Amniotic epithelial cell (primary cell): ENCODE data around the gene ERGIC3.
A peak's percentile ranks its signal among the peaks of the same experiment; 100 is the strongest.
"Not testable (repeated sequence)": the region's sequence is repeated elsewhere in the genome, so short reads cannot be mapped to it uniquely, and the experiment has no call there.

ENCODE experiments used
- DNase-seq: peaks from one replicate; pipeline ENCODE4 v3.0.0-alpha.2; 2010; ENCODE audit warnings: low read depth

Gene ERGIC3

DNA sequence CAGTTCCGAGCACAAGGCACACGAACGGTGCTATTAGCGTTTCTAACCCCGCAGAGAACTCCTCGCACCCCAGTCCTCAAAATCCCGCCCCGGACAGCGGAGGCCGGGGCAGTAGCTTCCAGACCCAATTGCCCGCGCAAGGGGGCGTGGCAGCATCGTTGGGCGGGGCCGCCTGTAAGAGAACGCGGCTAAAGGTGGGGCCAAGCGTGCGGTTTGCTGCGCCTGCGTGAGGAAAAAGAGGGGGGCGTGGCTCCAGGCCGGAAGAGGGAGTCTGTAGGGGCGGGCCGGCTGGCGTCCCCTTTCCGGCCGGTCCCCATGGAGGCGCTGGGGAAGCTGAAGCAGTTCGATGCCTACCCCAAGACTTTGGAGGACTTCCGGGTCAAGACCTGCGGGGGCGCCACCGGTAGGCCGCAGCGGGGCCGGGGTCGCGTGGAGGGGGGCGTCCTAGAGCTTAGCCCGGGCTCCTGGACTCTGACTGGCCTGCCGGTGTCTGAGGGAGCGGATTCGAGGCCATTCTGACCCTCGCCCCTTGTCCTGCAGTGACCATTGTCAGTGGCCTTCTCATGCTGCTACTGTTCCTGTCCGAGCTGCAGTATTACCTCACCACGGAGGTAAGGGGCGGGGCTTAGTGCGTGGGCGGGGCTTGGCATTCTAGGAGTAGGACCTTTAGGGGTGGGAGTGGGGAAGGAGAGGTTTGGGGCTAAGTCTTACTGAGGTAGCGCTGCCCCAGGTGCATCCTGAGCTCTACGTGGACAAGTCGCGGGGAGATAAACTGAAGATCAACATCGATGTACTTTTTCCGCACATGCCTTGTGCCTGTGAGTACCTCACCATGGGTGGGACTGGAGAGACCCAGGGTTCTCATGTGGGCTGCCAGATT lies at the start of gene ERGIC3:
Gene ERGIC3, plus strand, starts transcription at position 296 of the 880 bp plus-strand sequence. Its CDS starts 20 bp downstream, at position 316.
- DNase-seq = peak; percentile 90

DNA sequence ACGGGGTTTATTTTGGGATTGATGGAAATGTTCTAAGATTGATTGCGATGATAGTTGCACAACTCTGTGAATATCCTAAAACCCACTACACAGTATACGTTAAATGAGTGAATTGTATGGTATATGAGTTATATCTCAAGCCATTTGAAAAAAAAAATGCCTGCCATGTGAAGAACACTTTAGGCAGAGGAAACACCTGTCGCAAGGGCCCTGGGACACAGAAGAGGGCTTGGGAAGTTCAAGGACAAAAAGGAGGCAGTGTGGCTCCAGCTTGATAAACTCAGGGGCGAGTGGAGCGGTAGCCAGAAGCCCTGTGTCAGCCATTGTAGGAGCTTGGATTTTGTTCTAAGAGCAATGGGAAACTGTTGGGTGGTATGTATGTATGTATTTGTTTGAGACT lies 49.5 kb upstream of the ERGIC3 start:
- no peak for DNase-seq

DNA sequence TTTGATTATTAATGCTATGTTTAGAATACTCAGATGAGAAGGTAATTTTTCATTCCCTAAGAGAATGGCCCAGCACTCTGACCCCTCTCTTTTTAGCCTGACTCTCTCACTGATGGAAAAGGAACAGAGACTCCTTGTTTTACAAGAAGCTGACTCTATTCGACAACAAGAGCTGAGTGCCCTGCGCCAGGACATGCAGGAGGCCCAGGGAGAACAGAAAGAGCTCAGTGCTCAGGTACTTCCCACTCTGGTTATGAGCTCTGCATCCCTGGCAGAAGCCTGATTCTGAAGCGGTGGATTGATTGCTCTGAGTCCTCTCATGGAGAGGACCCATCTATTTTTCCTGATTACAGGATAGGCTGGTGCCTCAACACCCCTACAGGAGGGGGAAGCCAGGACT lies 45.4 kb upstream of the ERGIC3 start:
- DNase-seq = no peak

DNA sequence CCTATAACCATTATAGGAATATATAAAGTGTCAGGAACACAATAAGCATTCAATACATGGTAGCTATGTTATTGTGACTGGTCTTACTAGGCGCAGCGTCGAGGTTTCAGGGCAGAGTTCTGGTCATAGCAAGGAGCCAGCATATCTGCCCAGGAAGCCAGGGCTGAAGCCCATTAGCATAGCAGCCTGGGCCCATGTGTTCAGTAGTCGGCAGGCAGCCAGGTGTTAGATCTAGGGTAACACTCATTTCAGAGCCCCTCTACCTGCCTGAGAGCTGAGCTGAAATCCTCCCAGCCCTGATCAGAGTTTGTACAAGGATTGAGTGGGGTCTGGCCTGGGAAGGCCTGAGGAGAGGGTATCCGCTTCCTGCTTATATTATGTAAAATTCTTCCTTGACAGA lies 44.6 kb upstream of the ERGIC3 start:
- DNase-seq = no peak

DNA sequence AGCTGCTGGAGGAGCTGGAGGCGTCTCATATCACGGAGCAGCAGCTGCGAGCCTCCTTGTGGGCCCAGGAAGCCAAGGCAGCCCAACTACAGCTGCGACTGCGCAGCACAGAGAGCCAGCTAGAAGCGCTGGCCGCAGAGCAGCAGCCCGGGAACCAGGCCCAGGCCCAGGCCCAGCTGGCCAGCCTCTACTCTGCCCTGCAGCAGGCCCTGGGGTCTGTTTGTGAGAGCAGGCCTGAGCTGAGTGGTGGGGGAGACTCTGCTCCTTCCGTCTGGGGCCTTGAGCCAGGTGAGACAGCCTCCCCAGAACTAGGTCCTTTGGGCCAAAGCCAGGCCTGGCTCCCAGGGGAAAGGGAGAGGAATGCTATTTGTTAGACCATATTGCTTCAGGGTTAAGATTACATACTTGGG lies 44.1 kb upstream of the ERGIC3 start:
- no peak for DNase-seq

DNA sequence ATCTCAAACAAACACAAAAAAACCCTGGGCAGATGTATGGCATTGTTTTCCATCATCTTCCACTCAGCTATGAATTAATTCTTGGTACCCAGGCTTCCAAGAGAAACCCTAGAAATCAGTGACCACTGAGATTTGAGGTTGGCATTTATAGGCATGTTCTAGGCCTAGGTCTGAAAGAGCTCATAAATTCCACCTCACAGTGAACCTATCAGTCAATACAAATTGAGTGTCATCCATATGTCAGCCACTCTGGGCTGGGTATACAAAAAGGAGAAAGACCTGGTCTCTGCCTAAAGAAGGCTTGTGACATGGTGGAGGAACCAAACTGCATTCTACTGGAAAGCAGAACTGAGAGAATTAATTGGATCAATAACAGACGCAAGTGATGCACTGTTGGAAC lies 42.6 kb upstream of the ERGIC3 start:
- no peak for DNase-seq

DNA sequence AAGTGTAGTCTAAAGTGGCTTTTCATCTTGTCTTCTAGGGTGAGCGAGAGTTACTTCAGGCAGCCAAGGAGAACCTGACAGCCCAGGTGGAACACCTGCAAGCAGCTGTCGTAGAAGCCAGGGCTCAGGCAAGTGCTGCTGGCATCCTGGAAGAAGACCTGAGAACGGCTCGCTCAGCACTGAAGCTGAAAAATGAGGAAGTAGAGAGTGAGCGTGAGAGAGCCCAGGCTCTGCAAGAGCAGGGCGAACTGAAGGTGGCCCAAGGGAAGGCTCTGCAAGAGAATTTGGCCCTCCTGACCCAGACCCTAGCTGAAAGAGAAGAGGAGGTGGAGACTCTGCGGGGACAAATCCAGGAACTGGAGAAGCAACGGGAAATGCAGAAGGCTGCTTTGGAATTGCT lies 39.5 kb upstream of the ERGIC3 start:
- DNase-seq = no peak

DNA sequence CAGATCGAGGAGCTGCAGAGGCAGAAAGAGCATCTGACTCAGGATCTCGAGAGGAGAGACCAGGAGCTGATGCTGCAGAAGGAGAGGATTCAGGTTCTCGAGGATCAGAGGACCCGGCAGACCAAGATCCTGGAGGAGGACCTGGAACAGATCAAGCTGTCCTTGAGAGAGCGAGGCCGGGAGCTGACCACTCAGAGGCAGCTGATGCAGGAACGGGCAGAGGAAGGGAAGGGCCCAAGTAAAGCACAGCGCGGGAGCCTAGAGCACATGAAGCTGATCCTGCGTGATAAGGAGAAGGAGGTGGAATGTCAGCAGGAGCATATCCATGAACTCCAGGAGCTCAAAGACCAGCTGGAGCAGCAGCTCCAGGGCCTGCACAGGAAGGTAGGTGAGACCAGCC lies 38.6 kb upstream of the ERGIC3 start:
- no peak for DNase-seq

DNA sequence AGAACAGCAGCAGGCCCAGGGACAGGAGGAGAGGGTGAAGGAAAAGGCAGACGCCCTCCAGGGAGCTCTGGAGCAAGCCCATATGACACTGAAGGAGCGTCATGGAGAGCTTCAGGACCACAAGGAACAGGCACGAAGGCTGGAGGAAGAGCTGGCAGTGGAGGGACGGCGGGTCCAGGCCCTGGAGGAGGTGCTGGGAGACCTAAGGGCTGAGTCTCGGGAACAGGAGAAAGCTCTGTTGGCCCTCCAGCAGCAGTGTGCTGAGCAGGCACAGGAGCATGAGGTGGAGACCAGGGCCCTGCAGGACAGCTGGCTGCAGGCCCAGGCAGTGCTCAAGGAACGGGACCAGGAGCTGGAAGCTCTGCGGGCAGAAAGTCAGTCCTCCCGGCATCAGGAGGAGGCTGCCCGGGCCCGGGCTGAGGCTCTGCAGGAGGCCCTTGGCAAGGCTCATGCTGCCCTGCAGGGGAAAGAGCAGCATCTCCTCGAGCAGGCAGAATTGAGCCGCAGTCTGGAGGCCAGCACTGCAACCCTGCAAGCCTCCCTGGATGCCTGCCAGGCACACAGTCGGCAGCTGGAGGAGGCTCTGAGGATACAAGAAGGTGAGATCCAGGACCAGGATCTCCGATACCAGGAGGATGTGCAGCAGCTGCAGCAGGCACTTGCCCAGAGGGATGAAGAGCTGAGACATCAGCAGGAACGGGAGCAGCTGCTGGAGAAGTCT lies 37.9 kb upstream of the ERGIC3 start:
- no peak for DNase-seq

DNA sequence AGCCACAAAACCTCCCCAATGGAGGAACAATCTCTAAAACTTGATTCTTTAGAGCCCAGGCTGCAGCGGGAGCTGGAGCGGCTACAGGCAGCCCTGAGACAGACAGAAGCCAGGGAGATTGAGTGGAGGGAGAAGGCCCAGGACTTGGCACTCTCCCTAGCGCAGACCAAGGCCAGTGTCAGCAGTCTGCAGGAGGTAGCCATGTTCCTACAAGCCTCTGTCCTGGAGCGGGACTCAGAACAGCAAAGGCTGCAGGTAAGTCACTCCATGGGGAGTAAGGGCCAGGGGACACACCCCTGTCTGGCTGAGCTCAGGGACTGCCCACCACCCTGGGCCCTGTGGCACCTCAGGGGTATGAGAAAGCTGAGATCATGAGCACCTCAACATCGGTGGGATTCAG lies 37.1 kb upstream of the ERGIC3 start:
- no peak for DNase-seq

DNA sequence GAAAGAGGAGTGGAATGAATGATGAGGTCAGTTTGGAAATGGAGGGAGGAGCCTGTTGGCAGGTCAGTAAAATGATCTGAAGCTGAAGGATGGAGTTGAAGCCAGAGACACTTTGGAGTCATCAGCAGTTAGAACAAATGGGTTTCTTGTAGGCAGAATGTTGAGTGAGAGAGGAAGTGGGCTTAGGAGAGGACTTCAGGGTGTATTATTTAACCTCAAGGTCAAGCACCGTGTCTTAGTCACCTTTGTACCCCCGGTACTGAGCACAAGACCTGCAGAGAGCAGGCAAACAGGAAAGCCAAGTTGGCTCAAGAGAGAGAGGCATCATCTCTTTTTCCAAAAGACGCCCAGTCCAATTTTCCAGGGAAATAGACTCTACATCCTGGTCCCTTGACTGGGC lies 35.7 kb upstream of the ERGIC3 start:
- DNase-seq = no peak

DNA sequence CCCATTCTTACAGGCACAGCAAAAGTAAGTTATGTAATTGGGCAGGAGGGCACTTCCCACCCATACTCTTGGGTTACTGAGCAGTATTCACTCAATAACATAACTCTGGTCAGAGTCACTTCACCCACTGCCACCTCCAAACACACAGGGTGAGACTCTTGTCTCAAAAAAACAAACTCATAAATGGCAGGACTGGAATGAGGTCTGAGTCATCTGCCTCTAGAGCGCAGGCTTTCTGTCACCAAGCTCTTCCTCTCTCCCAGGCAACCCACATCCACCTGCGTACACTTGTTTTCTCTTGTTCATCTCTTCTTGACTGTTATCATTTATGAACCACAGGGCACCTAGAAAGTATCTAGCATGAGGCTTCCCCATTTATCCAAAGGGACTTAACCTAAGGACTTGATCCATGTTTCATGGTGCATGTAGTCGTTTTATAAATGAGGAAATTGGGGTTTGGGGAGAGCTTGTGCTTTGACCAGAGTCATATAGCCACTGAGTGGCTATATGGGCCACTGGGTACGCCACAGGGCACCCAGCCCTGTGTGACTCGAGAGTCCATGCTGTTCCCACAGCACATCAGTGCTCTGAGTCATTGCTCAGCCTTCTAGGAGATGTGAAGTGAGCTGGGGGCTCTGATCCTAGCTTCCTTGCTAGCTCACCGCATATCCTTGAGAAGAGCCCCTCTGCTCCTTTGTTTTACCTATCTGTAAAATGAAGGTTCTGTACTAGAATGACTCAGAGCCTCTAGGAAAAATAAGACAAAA lies 34.8 kb upstream of the ERGIC3 start:
- no peak for DNase-seq

DNA sequence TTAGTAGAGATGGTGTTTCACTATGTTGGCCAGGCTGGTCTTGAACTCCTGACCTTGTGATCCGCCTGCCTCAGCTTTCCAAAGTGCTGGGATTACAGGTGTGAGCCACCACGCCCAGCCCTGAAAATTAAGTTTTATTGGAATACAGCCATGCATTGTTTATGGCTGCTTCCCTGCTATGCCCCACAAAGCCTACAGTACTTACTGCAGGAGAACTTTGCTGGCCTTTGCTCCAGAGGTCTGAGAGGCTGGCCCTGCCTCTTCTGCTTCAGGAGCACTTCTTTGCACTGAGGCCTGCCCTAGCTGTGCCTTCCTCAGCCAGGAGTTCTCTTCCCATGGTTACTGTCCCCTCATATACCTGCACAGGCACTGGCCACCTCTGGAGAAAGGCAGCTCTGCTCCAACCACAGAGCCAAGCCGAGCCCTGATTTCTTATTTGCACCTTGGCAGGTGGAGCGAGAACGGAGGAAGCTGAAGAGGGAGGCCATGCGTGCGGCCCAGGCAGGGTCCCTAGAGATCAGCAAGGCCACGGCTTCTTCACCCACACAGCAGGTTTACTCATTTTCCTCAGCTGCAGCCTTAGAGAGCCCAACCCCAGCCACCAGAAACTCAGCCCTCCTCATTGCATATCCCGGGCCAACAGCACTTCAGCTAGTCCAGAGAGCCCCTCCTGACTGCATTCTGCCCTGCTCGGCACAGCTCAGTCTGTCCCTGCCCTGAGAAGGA lies 33.2 kb upstream of the ERGIC3 start:
- DNase-seq = no peak

DNA sequence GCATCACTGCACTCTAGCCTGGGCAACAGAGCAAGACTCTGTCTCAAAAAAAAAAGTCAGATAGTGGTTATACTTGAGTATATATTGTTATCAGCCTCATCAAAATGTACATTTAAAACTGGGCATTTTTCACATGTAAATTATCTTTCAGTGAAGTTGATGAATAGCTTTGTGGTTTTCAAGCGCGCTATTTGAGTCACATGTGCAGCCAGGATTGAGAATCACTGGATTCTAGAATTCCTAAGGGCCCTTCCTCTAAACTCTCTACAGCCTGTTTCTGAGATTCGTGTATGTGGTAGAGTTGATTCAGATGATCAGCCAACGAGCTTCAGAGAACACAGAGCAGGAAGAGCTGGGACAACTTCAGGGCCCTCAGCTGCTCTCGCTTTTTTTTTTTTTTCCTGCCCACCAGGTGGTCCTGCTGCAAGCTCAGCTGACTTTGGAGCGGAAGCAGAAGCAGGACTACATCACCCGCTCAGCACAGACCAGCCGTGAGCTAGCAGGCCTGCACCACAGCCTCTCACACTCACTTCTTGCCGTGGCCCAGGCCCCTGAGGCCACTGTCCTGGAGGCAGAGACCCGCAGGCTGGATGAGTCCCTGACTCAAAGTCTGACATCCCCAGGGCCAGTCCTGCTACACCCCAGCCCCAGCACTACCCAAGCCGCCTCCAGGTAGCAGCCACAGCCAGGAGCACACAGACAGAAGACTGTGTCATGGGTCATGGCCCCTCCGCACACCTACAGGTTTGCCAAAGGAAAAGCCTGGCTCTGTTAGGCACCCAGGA lies 30.7 kb upstream of the ERGIC3 start:
- DNase-seq = peak; percentile 74

DNA sequence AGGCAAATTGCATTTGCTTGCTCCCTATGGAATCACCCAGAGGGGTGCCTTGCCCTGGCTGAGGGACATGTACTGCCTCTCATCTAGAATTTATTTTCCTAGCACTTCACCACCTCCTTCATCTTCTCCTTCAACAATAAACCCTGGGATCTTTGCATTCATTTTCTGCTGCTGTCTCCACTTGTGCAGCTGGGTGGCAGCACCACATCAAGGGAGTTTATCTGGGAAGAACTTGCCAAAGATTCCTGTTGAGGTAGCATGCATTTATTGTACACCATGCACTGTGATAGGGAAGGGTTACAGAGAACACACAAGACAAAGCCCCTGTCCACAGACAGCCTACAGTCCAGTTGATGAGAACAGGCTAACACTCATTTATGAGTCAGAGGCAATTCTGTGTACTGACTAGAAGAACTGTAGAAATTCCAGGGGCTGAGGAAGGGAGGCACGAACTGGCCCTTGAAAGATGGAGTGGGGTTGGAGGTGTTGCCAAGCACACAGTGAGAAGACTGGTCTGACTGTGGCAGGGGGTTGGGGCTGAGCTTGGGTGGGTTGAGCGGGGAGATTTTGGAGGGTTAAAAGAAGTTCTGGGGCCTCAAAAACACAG lies 30.0 kb upstream of the ERGIC3 start:
- peak; percentile 69 for DNase-seq

DNA sequence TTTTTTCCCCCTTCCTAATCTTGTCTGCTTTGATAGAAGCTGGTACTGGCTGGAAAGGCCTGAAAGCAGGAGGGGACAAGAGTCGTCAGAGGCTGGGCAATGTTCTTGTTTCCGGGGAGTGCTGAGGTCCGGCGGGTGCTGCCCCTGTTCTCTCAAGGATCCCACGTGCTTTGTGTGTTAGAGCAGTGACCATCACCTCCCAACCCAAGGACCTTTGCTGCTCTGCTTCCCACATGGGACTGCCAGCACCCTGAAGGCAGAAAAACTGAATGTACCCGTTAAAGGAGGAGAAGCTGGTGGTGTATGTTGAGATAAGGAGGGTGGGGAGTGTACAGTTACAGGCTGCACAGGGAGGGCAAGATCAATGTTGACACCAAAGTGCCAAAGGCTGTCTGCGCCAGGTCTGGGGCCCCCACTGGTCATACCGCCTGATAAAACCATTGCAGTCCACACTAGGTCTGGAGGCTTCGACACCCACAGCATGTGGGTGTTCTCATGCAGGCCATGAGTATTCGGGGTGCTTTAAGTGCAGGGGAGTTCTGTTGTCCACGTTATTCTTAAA lies 27.4 kb upstream of the ERGIC3 start:
- no peak for DNase-seq

DNA sequence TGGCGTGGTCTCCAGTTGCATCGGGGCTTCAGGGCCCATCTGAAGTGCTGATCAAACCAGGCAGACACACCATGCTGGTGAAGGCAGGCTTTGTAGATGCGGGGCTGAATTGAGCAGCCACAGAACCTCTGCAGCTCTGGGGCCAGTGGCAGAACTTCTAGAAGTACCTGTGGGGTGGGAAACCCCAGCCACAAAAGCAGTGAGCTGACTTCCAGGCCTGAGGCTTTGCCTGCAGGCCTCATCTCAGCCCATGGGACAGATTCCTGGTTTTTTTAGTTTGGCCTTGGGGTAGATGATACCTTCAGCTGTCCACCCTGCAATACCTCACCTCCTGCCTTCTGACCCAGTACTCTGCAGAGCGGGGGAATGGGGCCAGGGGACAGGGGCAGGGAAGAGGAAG lies 26.5 kb upstream of the ERGIC3 start:
- no peak for DNase-seq

DNA sequence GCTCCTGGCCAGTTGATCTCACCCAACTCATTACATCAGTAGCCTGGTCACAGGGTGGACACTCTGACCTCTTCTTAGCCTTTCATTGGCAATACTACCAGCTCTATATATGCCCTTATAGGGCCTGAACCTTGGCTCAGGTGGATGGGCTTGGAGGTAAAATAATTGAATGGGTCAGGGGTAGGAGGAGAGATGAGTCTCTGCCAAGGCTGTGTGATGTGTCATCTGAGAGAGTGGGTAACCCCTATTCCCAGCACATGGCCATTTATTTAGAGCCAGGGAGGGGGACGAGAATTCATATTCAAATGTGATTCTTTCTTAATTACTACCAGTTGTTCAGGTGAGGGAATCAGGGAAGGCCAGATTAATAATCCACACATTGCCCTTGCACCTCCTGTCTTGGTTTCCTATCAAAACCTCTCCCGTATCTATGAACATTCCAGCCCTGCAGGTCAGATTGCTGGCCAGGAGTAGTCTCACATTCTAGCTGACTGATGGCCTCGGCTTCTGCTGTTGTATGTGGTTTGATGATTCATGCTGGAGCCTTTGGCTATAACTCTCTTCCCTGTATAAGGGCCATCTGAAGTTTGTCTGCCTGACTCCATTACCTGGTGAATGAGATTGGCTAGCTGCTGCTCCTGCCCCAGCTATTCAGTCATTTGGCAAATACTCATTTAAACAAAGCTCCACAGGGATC lies 25.8 kb upstream of the ERGIC3 start:
- peak; percentile 94 for DNase-seq

DNA sequence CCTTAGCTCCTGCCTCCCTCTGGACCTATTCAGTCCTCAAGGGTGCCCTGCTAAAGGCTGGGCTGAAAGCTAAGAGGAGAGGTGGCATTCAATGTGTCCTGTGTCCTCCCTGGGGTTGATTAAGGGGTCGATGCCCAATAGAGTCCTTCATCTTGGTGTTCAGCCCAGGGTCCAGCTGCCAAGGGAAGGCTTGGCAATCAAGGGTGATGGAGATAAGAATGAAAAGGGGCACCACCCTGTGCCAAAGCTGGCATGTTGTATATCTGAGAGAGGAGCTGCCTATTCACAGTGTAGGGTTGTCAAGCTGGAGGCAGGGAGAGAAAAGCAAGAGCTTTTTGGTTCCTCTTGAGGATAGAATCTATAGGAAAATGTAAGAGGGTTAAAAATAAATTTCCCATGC lies 24.8 kb upstream of the ERGIC3 start:
- no peak for DNase-seq

DNA sequence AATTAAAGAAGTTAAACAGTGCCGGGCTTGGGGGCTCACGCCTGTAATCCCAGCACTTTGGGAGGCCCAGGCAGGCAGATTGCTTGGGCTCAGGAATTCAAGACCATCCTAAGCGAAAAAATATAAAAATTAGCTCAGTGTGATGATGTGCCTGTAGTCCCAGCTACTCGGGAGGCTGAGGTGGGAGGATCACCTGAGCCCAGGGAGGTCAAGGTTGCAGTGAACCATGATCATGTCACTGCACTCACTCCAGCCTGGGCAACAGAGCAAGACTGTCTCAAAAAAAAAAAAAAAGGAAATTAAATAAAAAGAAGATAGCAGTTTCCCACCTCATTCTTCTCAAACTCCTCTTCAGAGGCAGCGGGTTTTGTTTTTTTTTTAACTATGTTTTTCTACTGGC lies 24.1 kb upstream of the ERGIC3 start:
- DNase-seq = not testable (repeated sequence)
